Measurements from ENCODE around the gene RAD18. TPM values are rescaled to one million over a fixed set of nuclear protein-coding genes. Genes with fewer than 3 reads are reported as not detected.
A peak's percentile ranks its signal among the peaks of the same experiment; 100 is the strongest.

RAD18 gene
- total RNA-seq, 1 donor from 2014 or later, result 7.6 TPM

- peak overlapping the region; percentile 81 for H3K4me3 ChIP-seq (ENCODE audit: low read depth, low read length)
- no peaks in the 10 kb centered on the region for H3K27me3 ChIP-seq (ENCODE audit: control insufficient read depth, insufficient read depth, low read length)
- no peaks in the 10 kb centered on the region for H3K36me3 ChIP-seq (ENCODE audit: control insufficient read depth, insufficient read depth, low read length)
- TF ChIP-seq CTCF (IDR thresholded peaks at IDR 0.05; ENCODE audit: insufficient read depth, low read length, poor library complexity, severe bottlenecking), result no peak
- DNase-seq (ENCODE audit: low read depth), result no peak
Observed at GRCh38 chr3:8962226-8962861, 928 bp downstream of the RAD18 start.

GRCh38 chr3:8959668-8960067 lies 3.6 kb downstream of the RAD18 start:
- DNase-seq (ENCODE audit: low read depth), result no peak
- Histone ChIP-seq H3K36me3 (ENCODE audit: control insufficient read depth, insufficient read depth, low read length) (no peaks in the 10 kb centered on the region), H3K4me3 (ENCODE audit: low read depth, low read length) (no peak overlapping the region), H3K27me3 (ENCODE audit: control insufficient read depth, insufficient read depth, low read length) (no peaks in the 10 kb centered on the region)
- no peak for TF ChIP-seq CTCF (IDR thresholded peaks at IDR 0.05; ENCODE audit: insufficient read depth, low read length, poor library complexity, severe bottlenecking)

- H3K4me3 ChIP-seq (ENCODE audit: low read depth, low read length), result no peak overlapping the region
- no peaks in the 10 kb centered on the region for H3K27me3 ChIP-seq (ENCODE audit: control insufficient read depth, insufficient read depth, low read length)
- no peak for TF ChIP-seq CTCF (IDR thresholded peaks at IDR 0.05; ENCODE audit: insufficient read depth, low read length, poor library complexity, severe bottlenecking)
- no peaks in the 10 kb centered on the region for H3K36me3 ChIP-seq (ENCODE audit: control insufficient read depth, insufficient read depth, low read length)
- no peak for DNase-seq (ENCODE audit: low read depth)
Observed at GRCh38 chr3:8954938-8955763, 8.1 kb downstream of the RAD18 start.

DNA sequence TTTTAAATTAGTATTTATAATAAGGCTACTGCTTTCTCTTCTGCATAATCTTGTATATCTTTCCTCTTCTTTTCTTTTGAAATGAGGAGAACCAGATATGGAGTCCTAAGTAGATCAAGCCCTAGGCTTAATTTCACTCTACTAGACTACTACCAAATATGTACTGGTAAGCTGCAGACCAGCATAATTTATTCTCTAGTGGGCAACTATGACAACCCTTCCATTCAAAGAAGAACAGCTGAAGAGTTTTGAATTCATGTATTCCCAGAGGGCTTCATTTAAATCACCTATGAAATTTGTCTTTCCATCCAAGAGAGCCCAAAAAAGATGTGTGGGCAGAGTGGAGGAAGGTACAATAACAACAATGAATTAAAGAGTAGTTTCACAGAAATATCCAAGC lies 10.0 kb downstream of the RAD18 start:
- H3K4me3 ChIP-seq (ENCODE audit: low read depth, low read length), result no peak overlapping the region
- no peak for DNase-seq (ENCODE audit: low read depth)
- no peaks in the 10 kb centered on the region for H3K27me3 ChIP-seq (ENCODE audit: control insufficient read depth, insufficient read depth, low read length)
- H3K36me3 ChIP-seq (ENCODE audit: control insufficient read depth, insufficient read depth, low read length), result no peaks in the 10 kb centered on the region
- TF ChIP-seq CTCF (IDR thresholded peaks at IDR 0.05; ENCODE audit: insufficient read depth, low read length, poor library complexity, severe bottlenecking), result no peak

DNA sequence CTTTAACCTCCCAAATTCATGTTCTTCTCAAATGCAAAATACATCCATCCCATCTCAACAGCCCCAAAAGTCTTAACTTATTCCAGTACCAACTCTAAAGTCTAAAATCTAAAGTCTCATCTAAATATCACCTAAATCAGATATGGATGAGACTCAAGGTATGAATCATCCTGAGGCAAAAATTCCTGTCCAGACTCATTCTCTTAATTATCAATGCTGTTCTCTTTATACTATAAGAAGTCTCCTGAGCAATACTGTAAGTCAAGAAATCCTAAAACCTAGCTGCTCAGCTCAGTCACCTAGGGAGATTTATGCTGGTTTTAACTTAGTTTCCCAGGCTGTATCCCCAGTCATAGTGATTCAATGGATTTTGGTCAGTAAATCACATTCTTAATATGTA lies 11.1 kb downstream of the RAD18 start:
- H3K27me3 ChIP-seq (ENCODE audit: control insufficient read depth, insufficient read depth, low read length), result no peaks in the 10 kb centered on the region
- no peak for DNase-seq (ENCODE audit: low read depth)
- no peak for TF ChIP-seq CTCF (IDR thresholded peaks at IDR 0.05; ENCODE audit: insufficient read depth, low read length, poor library complexity, severe bottlenecking)

More for the DNA sequence above, 11.1 kb downstream of the RAD18 start:
- no peak overlapping the region for H3K4me3 ChIP-seq (ENCODE audit: low read depth, low read length)
- no peaks in the 10 kb centered on the region for H3K36me3 ChIP-seq (ENCODE audit: control insufficient read depth, insufficient read depth, low read length)

All from kidney epithelial cell (primary cell).